H1 (cell line): ENCODE measurements around the gene NOTUM. TPM values are rescaled to one million over a fixed set of nuclear protein-coding genes. Genes with fewer than 3 reads are reported as not detected.
A peak's percentile ranks its signal among the peaks of the same experiment; 100 is the strongest.

Experiments
- CTCF ChIA-PET: fragments of 300-600 bp; sonication (Branson Sonifier 250); formaldehyde crosslinking; loops from one replicate; lab custom pipeline; 2021; ENCODE audit not compliant: partially characterized antibody; lab: Charles Lee
- POLR2A ChIA-PET: fragments of 300-600 bp; sonication (Branson Sonifier 250); formaldehyde crosslinking; loops from one replicate; lab custom pipeline; 2021; ENCODE audit warnings: inconsistent platforms; ENCODE audit not compliant: partially characterized antibody; lab: Charles Lee
- DNase-seq, 2 experiments: peaks; one replicate each; pipeline versions ENCODE4 v3.0.0 to v3.0.0-alpha.2; 2010 to 2022; ENCODE audit warnings: low spot score in 2 of 2, low read depth in 1 of 2, mixed read lengths in 1 of 2
- FAIRE-seq: peaks from 2 replicates; lab custom pipeline; 2011; peaks lifted over from hg19 to GRCh38; lab: Jason Lieb, UNC
- H2AFZ ChIP-seq: 2 replicates; pipeline ENCODE4 v1.8.1; 2012; ENCODE audit warnings: low read length, inconsistent platforms
- H2AK5ac ChIP-seq: 2 replicates; pipeline ENCODE4 v1.6.1; 2013; ENCODE audit warnings: low read depth, low read length
- H2BK120ac ChIP-seq: replicated peaks from 2 replicates; pipeline ENCODE3; 2013; ENCODE audit warnings: low read depth, low read length, inconsistent platforms
- H2BK12ac ChIP-seq: 2 replicates; pipeline ENCODE4 v1.6.1; 2013; ENCODE audit warnings: low read depth, low read length
- H2BK15ac ChIP-seq: 2 replicates; pipeline ENCODE4 v1.6.1; 2013; ENCODE audit warnings: low read length
- H2BK20ac ChIP-seq: 2 replicates; pipeline ENCODE4 v1.6.1; 2013; ENCODE audit warnings: low read length
- H2BK5ac ChIP-seq: 2 replicates; pipeline ENCODE4 v1.6.1; 2013; ENCODE audit warnings: low read depth, low read length
- H3K14ac ChIP-seq: 2 replicates; pipeline ENCODE4 v1.6.1; 2013; ENCODE audit warnings: inconsistent platforms; ENCODE audit not compliant: insufficient read length
- H3K18ac ChIP-seq: 2 replicates; pipeline ENCODE4 v1.6.1; 2013; ENCODE audit warnings: low read length; ENCODE audit errors: extremely low read depth
- H3K23ac ChIP-seq: 2 replicates; pipeline ENCODE4 v1.6.1; 2013; ENCODE audit warnings: inconsistent platforms; ENCODE audit not compliant: insufficient read length
- H3K23me2 ChIP-seq: 2 replicates; pipeline ENCODE4 v1.6.1; 2013; ENCODE audit warnings: low read depth, low read length
- H3K27ac ChIP-seq: 2 replicates; pipeline ENCODE4 v1.6.1; 2011; ENCODE audit warnings: low read depth, low read length, inconsistent platforms
- H3K27me3 ChIP-seq, 4 experiments: replicated peaks in 1 of 4; 1 replicate in 1 of 4; 2 replicates in 3 of 4; pipeline versions ENCODE4 v1.6.1 to v1.8.1; 2011 to 2013; ENCODE audit warnings: low read length in 3 of 4, mild to moderate bottlenecking in 3 of 4, inconsistent platforms in 2 of 4, mixed read lengths in 2 of 4, moderate library complexity in 1 of 4; ENCODE audit not compliant: control insufficient read depth in 3 of 4, insufficient read depth in 3 of 4; ENCODE audit errors: extremely low read depth in 1 of 4
- H3K36me3 ChIP-seq, 4 experiments: 2 replicates each; pipeline versions ENCODE4 v1.6.1 to v1.8.1; 2011 to 2013; ENCODE audit warnings: mild to moderate bottlenecking in 4 of 4, low read length in 3 of 4, moderate library complexity in 2 of 4, control low read depth in 1 of 4, inconsistent platforms in 1 of 4; ENCODE audit not compliant: insufficient read depth in 4 of 4, control insufficient read depth in 2 of 4
- H3K4ac ChIP-seq: replicated peaks from 2 replicates; pipeline ENCODE3; 2013; ENCODE audit warnings: low read length, low read depth, mixed read lengths, inconsistent platforms; ENCODE audit not compliant: insufficient read length
- H3K4me1 ChIP-seq, 4 experiments: replicated peaks in 1 of 4; 1 replicate in 1 of 4; 2 replicates in 3 of 4; pipeline versions ENCODE4 v1.6.1 to v1.8.1; 2011 to 2013; ENCODE audit warnings: low read length in 3 of 4, inconsistent platforms in 2 of 4, mixed read lengths in 1 of 4; ENCODE audit not compliant: insufficient read depth in 4 of 4, control insufficient read depth in 3 of 4
- H3K4me2 ChIP-seq, 2 experiments: 2 replicates each; pipeline versions ENCODE4 v1.6.1 to v1.8.1; 2011 to 2013; ENCODE audit warnings: low read depth in 2 of 2, low read length in 2 of 2, control low read depth in 1 of 2, inconsistent platforms in 1 of 2, mild to moderate bottlenecking in 1 of 2; ENCODE audit not compliant: insufficient read depth in 1 of 2
- H3K4me3 ChIP-seq, 4 experiments: fragments of 200-600, 300-600 bp in 1 of 4; sonication (generic), shearing (Covaris generic), sonication (Bioruptor Twin) in 1 of 4; 2 replicates each; pipeline versions ENCODE4 v1.5.1 to v1.8.1; 2011 to 2016; ENCODE audit warnings: low read length in 4 of 4, low read depth in 3 of 4, control low read depth in 2 of 4, inconsistent platforms in 2 of 4, mild to moderate bottlenecking in 2 of 4, mixed read lengths in 1 of 4, moderate library complexity in 1 of 4; ENCODE audit not compliant: insufficient read depth in 2 of 4; ENCODE audit errors: extremely low read depth in 1 of 4
- H3K56ac ChIP-seq: replicated peaks from 2 replicates; pipeline ENCODE3; 2013; ENCODE audit warnings: low read depth, mild to moderate bottlenecking, mixed read lengths, low read length, inconsistent platforms; ENCODE audit not compliant: insufficient read length
- H3K79me1 ChIP-seq: 2 replicates; pipeline ENCODE4 v1.6.1; 2013; ENCODE audit warnings: low read depth, low read length, control low read depth
- H3K79me2 ChIP-seq, 2 experiments: 2 replicates each; pipeline versions ENCODE4 v1.6.1 to v1.8.1; 2012 to 2013; ENCODE audit warnings: low read length in 2 of 2, mild to moderate bottlenecking in 2 of 2, inconsistent platforms in 1 of 2; ENCODE audit not compliant: insufficient read depth in 2 of 2, control insufficient read depth in 1 of 2
- H3K9ac ChIP-seq, 4 experiments: replicated peaks in 1 of 4; 1 replicate in 1 of 4; 2 replicates in 3 of 4; pipeline versions ENCODE4 v1.6.1 to v1.8.1; 2011 to 2013; ENCODE audit warnings: low read depth in 3 of 4, low read length in 3 of 4, control low read depth in 2 of 4, mild to moderate bottlenecking in 2 of 4, moderate library complexity in 2 of 4, inconsistent platforms in 1 of 4; ENCODE audit errors: extremely low read depth in 1 of 4
- H3K9me3 ChIP-seq, 2 experiments: 2 replicates each; pipeline versions ENCODE4 v1.6.1 to v1.8.1; 2012 to 2013; ENCODE audit warnings: mild to moderate bottlenecking in 2 of 2, moderate library complexity in 2 of 2, control low read depth in 1 of 2, inconsistent platforms in 1 of 2, low read depth in 1 of 2, low read length in 1 of 2, mixed read lengths in 1 of 2; ENCODE audit not compliant: insufficient read depth in 2 of 2
- H4K20me1 ChIP-seq, 2 experiments: replicated peaks in 1 of 2; 2 replicates each; pipeline versions ENCODE3 to v1.8.1; 2011 to 2013; ENCODE audit warnings: inconsistent platforms in 2 of 2, low read length in 2 of 2, mild to moderate bottlenecking in 1 of 2; ENCODE audit not compliant: insufficient read depth in 2 of 2, control insufficient read depth in 1 of 2
- H4K5ac ChIP-seq: 2 replicates; pipeline ENCODE4 v1.6.1; 2013; ENCODE audit warnings: low read length, low read depth, mixed read lengths, inconsistent platforms; ENCODE audit not compliant: insufficient read length
- H4K8ac ChIP-seq: 2 replicates; pipeline ENCODE4 v1.8.0; 2013; ENCODE audit warnings: mild to moderate bottlenecking, moderate library complexity, low read length, inconsistent platforms; ENCODE audit not compliant: insufficient read depth; ENCODE audit errors: extremely low read depth
- H4K91ac ChIP-seq: replicated peaks from 2 replicates; pipeline ENCODE3; 2013; ENCODE audit warnings: low read length, mixed read lengths, inconsistent platforms; ENCODE audit not compliant: insufficient read length
- ATF2 ChIP-seq: IDR thresholded peaks from 2 replicates; pipeline ENCODE4 v1.6.1; 2012; ENCODE audit warnings: low read length, inconsistent platforms
- CBX8 ChIP-seq: fragments of 300-800, 300-1000 bp; sonication (generic); IDR thresholded peaks from 2 replicates; pipeline ENCODE4 v1.7.1; 2016; ENCODE audit warnings: low read depth, low read length, borderline replicate concordance
- KDM5A ChIP-seq: fragments of 200-600 bp; IDR thresholded peaks from 2 replicates; pipeline ENCODE4 v1.7.1; 2012; ENCODE audit warnings: mild to moderate bottlenecking, low read length, inconsistent platforms, mixed read lengths
- POLR2A ChIP-seq, 2 experiments: IDR thresholded peaks; 1 replicate in 1 of 2; 2 replicates in 1 of 2; pipeline ENCODE4 v1.6.1; 2011; ENCODE audit warnings: low read depth in 2 of 2, low read length in 2 of 2, mild to moderate bottlenecking in 2 of 2; ENCODE audit errors: control extremely low read depth in 1 of 2
- POLR2AphosphoS5 ChIP-seq: IDR thresholded peaks from 2 replicates; pipeline ENCODE4 v1.6.1; 2011; ENCODE audit warnings: low read depth, low read length
- SP1 ChIP-seq: IDR thresholded peaks from 2 replicates; pipeline ENCODE4 v1.6.1; 2011; ENCODE audit warnings: low read depth, low read length
- WGBS, 2 experiments: shearing (Covaris generic) in 1 of 2; methylation state at CpG; one replicate each; pipeline versions ENCODE4 v1.1.6 to v1.1.7; 2013 to 2015; ENCODE audit warnings: low lambda C conversion rate in 2 of 2, mixed read lengths in 2 of 2, inconsistent platforms in 1 of 2, low coverage in 1 of 2, missing lambda C conversion rate in 1 of 2; ENCODE audit not compliant: insufficient replicate concordance in 2 of 2, insufficient coverage in 1 of 2, insufficient read length in 1 of 2; ENCODE audit errors: extremely low coverage in 1 of 2, missing lambda C conversion rate in 1 of 2; 5-methylcytosine and 5-hydroxymethylcytosine counted together
- polyA plus RNA-seq, 7 experiments: library from polyadenylated mRNA; depleted of rRNA in 3 of 7; stranded (reverse) in 5 of 7; unstranded in 2 of 7; fragments of >200 nt in 5 of 7; fragments of 200-250 nt in 2 of 7; gene quantifications; 1 replicate in 5 of 7; 2 replicates in 1 of 7; 4 replicates in 1 of 7; pipeline versions ENCODE4 v1.2.1 to v1.2.3, GENCODE V29; 2011 to 2013; ENCODE audit warnings: missing spikeins in 2 of 7, mixed read lengths in 2 of 7
- total RNA-seq: library from RNA; stranded (reverse); fragmentation: NEBNext Ultra II Directional; extraction: Animal tissue kit (Norgen Biotek cat#: 25700); gene quantifications from 2 replicates; pipeline ENCODE4 v1.2.1, GENCODE V29; 2021

NOTUM gene
- total and polyA plus RNA-seq, 2 of the 8 experiments (the other 6 are each of a cell fraction or from before 2014, with no cell fraction given) = 0.45 to 0.76 TPM

GRCh38 chr17:81933178-81933699, 27.7 kb downstream of the NOTUM start:
- H3K36me3 ChIP-seq = peaks cover 0 to 25% (median 10%) of the 10 kb centered on the region in 4 experiments; a peak in 5 of 8 replicates
- no peak overlapping the region for H3K4me2 ChIP-seq
- no peak overlapping the region for H3K4ac ChIP-seq
- no peak overlapping the region for H2AK5ac ChIP-seq
- 92% methylated on average over 14 of the region's 14 CpGs; no CpG with 5 or more reads in 1 of the 2 experiments for WGBS, 2 experiments
- no peak overlapping the region for H3K14ac ChIP-seq
- H2BK120ac ChIP-seq = no peak overlapping the region
- H2BK5ac ChIP-seq = no peak overlapping the region
- H3K56ac ChIP-seq = no peak overlapping the region
- no peak overlapping the region for H3K4me3 ChIP-seq
- H2BK12ac ChIP-seq = no peak overlapping the region
- H4K8ac ChIP-seq = no peak overlapping the region
- CTCF ChIA-PET = interaction anchor here (1.1 to 1.4 kb wide), 5 partner anchors 21 to 369 kb away, joined by 3 read pairs; no protein-coding TSS in a partner anchor
- H2AFZ ChIP-seq = no peak overlapping the region
- peaks cover 7 to 23% of the 10 kb centered on the region in 2 experiments for H4K20me1 ChIP-seq
- H2BK20ac ChIP-seq = no peak overlapping the region
- H4K5ac ChIP-seq = no peak overlapping the region
- H3K4me1 ChIP-seq = peaks cover 0 to 13% (median 5%) of the 10 kb centered on the region in 4 experiments; a peak in 5 of 7 replicates
- no peak overlapping the region for H3K27ac ChIP-seq
- FAIRE-seq = no peak
- no peaks in the 10 kb centered on the region for H3K9me3 ChIP-seq
- H3K9ac ChIP-seq = no peak overlapping the region
- no peak overlapping the region for H4K91ac ChIP-seq
- peaks cover 5% of the 10 kb centered on the region; the same call in 1 of the 2 replicates for H3K23me2 ChIP-seq
- no peak overlapping the region for H2BK15ac ChIP-seq
- no peak for TF ChIP-seq CBX8
- TF ChIP-seq KDM5A = no peak
- TF ChIP-seq SP1 = no peak
- TF ChIP-seq POLR2A (IDR thresholded peaks at IDR 0.05; ENCODE audit: control extremely low read depth in 1 of 2, low read depth in 2 of 2, low read length in 2 of 2) = peak in 1 of 2 experiments; percentile 25; a peak in 1 of 3 replicates
- TF ChIP-seq POLR2AphosphoS5 = 0 out of 2 replicates have a peak, but pooled peaks have one; percentile 41
- no peak for TF ChIP-seq ATF2
- H3K27me3 ChIP-seq = peaks cover 0 to 12% (median 11%) of the 10 kb centered on the region in 4 experiments; a peak in 4 of 7 replicates
- no peak overlapping the region for H3K18ac ChIP-seq
- no peak for DNase-seq
- H3K79me1 ChIP-seq = no peaks in the 10 kb centered on the region
- POLR2A ChIA-PET = interaction anchor here (0.9 to 14.6 kb wide), 13 partner anchors 8 to 126 kb away, joined by 3 to 150 read pairs (median 5); partner anchors contain the start of genes MAFG, NOTUM, PCYT2 and RAC3
- no peaks in the 10 kb centered on the region; a peak in 1 of 4 replicates for H3K79me2 ChIP-seq
- no peak overlapping the region for H3K23ac ChIP-seq
